Type B pancreatic cell (in vitro differentiated cells): ENCODE data around the gene IFRD2. TPM values are rescaled to one million over a fixed set of nuclear protein-coding genes. Genes with fewer than 3 reads are reported as not detected.

Experiments
- DNase-seq: peaks from one replicate; pipeline ENCODE4 v3.0.0; 2021; ENCODE audit warnings: mixed read lengths; ENCODE audit not compliant: unreplicated experiment; ENCODE audit errors: extremely low spot score
- H3K27ac Mint-ChIP-seq: 2 replicates; pipeline ENCODE4 v1.8.0; 2021; ENCODE audit warnings: mild to moderate bottlenecking, mixed read lengths
- H3K27me3 Mint-ChIP-seq: 2 replicates; pipeline ENCODE4 v1.8.0; 2021; ENCODE audit warnings: mixed read lengths
- H3K36me3 Mint-ChIP-seq: 2 replicates; pipeline ENCODE4 v1.8.0; 2021; ENCODE audit warnings: mixed read lengths
- H3K4me1 Mint-ChIP-seq: one replicate; pipeline ENCODE4 v1.8.0; 2021; ENCODE audit warnings: mixed read lengths; ENCODE audit not compliant: unreplicated experiment
- H3K4me3 Mint-ChIP-seq: 2 replicates; pipeline ENCODE4 v1.8.0; 2021; ENCODE audit warnings: mild to moderate bottlenecking, mixed read lengths
- H3K9me3 Mint-ChIP-seq: 2 replicates; pipeline ENCODE4 v1.8.0; 2021; ENCODE audit warnings: mixed read lengths
- CTCF ChIP-seq: fragments of 200-600 bp; sonication (generic); conservative IDR thresholded peaks from 2 replicates; pipeline ENCODE4 v1.5.0; 2021; ENCODE audit warnings: antibody characterized with exemption, mild to moderate bottlenecking
- long read RNA-seq: library from polyadenylated mRNA; unstranded; transcript quantifications from one replicate; pipeline ENCODE4 v2.0.0, GENCODE V29; 2020
- total RNA-seq: library from RNA; stranded (reverse); gene quantifications from 2 replicates; pipeline ENCODE4 v1.2.1, GENCODE V29; 2021; ENCODE audit warnings: low replicate concordance

The IFRD2 gene
- total RNA-seq: 60.9 and 80.5 TPM in 2 replicates
- long read RNA-seq, transcript IFRD2-202 (12 exons, 2,109 nt): major isoform, 72 of 92 reads
- long read RNA-seq, partial matches to known transcripts: 9 of 92 reads
- long read RNA-seq, other reads (novel, unspliced or antisense): 11 of 92 reads

DNA sequence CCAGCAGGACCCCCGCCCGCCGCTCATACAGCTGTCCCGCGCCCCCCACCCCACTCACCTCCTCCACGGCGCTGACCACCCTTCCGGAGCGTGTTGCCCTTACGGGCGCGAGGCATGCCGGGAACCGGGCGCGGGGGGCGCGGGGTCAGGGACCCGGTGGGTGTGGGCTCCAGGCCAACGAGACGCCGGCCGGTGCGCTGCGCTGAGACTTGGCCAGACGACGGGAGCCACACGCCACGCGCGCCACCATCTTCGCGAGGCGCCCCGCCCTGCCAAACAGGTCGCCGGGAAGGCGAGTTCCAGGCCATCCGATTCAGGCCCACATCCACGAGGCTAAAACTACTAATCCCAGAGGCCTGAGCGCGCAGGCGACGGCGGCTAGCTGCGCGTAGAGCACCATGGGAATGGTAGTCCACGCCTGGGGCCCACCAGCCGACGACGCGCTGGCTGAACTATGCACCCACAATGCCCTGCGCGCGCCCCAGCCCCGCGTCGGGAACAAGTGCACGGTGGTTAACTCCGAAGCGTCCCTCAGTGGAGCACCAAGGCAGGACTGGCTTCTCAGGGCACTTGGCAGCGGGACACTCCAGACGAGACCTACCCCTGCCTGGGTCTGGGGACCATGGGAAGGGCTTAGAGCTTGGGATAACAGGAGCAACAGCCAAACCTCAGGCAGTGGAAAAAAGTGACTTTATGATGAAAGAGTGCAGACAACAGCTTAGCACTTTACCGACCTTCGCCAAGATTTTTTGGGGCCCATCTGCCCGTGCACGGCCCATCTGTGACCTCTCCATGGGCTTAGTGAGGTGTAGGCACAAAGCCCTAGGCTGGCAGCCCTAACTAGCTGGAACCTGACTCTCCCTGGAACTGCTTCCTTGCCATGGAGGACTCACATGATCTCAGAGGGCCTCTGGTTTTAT, at the start of gene IFRD2:
IFRD2 (minus strand) TSS at position 271 of the 920 bp plus-strand sequence; CDS start at position 116, 155 bp downstream.
- H3K36me3 Mint-ChIP-seq: no peaks in the 10 kb centered on the region
- no peak for TF ChIP-seq CTCF
- H3K27ac Mint-ChIP-seq: peak within 1 kb of the TSS; percentile 99
- H3K4me1 Mint-ChIP-seq: peaks cover 13% of the 10 kb centered on the region
- no peaks in the 10 kb centered on the region for H3K27me3 Mint-ChIP-seq
- peak within 1 kb of the TSS; percentile 91 for H3K4me3 Mint-ChIP-seq
- peak; percentile 95 for DNase-seq
- no peaks in the 10 kb centered on the region for H3K9me3 Mint-ChIP-seq

DNA sequence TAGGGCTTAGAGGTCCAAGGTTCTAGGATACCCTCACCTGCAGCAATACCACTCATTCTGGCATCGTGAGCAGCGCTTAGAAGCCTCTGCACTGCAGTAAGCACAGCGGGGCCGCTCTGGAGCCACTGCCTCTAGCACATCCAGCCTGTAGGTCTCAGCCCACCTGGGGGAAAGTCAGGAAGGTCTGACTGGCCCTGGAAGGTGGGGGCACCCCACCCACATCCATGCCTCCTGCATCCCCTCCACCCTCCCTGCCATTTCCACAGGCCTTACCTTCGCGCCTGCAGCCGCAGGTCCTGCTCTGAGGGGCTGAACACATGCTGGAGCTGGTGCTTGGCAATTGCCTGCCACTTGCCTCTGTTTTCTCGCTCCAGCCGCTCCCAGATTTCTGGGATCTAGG, 49.3 kb upstream of the IFRD2 start:
- Mint-ChIP-seq H3K27me3 (peaks cover 65% of the 10 kb centered on the region), H3K9me3 (no peaks in the 10 kb centered on the region), H3K4me3 (peak overlapping the region; percentile 20), H3K27ac (no peak overlapping the region), H3K4me1 (peaks cover 22% of the 10 kb centered on the region), H3K36me3 (peaks cover under 1% of the 10 kb centered on the region)
- no peak for TF ChIP-seq CTCF
- DNase-seq: no peak

DNA sequence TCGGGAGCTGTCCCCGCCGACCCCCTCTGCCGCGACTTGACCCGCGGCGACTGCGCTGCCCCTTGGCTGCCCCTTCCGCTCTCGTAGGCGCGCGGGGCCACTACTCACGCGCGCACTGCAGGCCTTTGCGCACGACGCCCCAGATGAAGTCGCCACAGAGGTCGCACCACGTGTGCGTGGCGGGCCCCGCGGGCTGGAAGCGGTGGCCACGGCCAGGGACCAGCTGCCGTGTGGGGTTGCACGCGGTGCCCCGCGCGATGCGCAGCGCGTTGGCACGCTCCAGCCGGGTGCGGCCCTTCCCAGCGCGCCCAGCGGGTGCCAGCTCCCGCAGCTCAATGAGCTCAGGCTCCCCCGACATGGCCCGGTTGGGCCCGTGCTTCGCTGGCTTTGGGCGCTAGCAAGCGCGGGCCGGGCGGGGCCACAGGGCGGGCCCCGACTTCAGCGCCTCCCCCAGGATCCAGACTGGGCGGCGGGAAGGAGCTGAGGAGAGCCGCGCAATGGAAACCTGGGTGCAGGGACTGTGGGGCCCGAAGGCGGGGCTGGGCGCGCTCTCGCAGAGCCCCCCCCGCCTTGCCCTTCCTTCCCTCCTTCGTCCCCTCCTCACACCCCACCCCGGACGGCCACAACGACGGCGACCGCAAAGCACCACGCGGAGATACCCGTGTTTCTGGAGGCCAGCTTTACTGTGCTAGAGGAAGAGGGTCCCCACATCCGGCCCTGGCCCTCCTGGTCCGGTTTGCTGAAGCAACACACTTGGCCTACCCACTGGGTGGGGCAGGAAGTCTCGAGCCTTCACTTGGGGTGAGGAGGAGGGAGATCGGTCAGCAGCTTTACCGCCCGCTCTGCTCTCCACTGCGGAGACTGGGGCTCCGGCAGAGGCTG, 48.5 kb upstream of the IFRD2 start, which contains the start of gene RASSF1:
RASSF1 (minus strand) TSS at position 389 of the 882 bp plus-strand sequence; CDS start at position 358, 31 bp downstream.
- H3K27me3 Mint-ChIP-seq: peaks cover 61% of the 10 kb centered on the region
- H3K4me3 Mint-ChIP-seq: peak within 1 kb of the TSS; percentile 36
- peaks cover 4% of the 10 kb centered on the region for H3K36me3 Mint-ChIP-seq
- H3K4me1 Mint-ChIP-seq: peaks cover 25% of the 10 kb centered on the region
- TF ChIP-seq CTCF: no peak
- no peaks in the 10 kb centered on the region for H3K9me3 Mint-ChIP-seq
- DNase-seq: no peak
- no peak within 1 kb of the TSS for H3K27ac Mint-ChIP-seq

- no peak for TF ChIP-seq CTCF
- Mint-ChIP-seq H3K27ac (no peak overlapping the region), H3K36me3 (peaks cover 4% of the 10 kb centered on the region), H3K27me3 (peaks cover 58% of the 10 kb centered on the region), H3K9me3 (no peaks in the 10 kb centered on the region), H3K4me3 (peak overlapping the region; percentile 36), H3K4me1 (peaks cover 25% of the 10 kb centered on the region)
- no peak for DNase-seq
Measured at GRCh38 chr3:50340147-50340447, 47.9 kb upstream of the IFRD2 start.

GRCh38 chr3:50339485-50340146, 47.4 kb upstream of the IFRD2 start:
- peaks cover 4% of the 10 kb centered on the region for H3K36me3 Mint-ChIP-seq
- H3K4me3 Mint-ChIP-seq: peak overlapping the region; percentile 36
- TF ChIP-seq CTCF: no peak
- H3K9me3 Mint-ChIP-seq: no peaks in the 10 kb centered on the region
- no peak overlapping the region for H3K27ac Mint-ChIP-seq
- peaks cover 25% of the 10 kb centered on the region for H3K4me1 Mint-ChIP-seq
- no peak for DNase-seq
- H3K27me3 Mint-ChIP-seq: peaks cover 53% of the 10 kb centered on the region
